ENCODE data around the gene C1QTNF5.
A peak's percentile ranks its signal among the peaks of the same experiment; 100 is the strongest.

C1QTNF5 gene

DNA sequence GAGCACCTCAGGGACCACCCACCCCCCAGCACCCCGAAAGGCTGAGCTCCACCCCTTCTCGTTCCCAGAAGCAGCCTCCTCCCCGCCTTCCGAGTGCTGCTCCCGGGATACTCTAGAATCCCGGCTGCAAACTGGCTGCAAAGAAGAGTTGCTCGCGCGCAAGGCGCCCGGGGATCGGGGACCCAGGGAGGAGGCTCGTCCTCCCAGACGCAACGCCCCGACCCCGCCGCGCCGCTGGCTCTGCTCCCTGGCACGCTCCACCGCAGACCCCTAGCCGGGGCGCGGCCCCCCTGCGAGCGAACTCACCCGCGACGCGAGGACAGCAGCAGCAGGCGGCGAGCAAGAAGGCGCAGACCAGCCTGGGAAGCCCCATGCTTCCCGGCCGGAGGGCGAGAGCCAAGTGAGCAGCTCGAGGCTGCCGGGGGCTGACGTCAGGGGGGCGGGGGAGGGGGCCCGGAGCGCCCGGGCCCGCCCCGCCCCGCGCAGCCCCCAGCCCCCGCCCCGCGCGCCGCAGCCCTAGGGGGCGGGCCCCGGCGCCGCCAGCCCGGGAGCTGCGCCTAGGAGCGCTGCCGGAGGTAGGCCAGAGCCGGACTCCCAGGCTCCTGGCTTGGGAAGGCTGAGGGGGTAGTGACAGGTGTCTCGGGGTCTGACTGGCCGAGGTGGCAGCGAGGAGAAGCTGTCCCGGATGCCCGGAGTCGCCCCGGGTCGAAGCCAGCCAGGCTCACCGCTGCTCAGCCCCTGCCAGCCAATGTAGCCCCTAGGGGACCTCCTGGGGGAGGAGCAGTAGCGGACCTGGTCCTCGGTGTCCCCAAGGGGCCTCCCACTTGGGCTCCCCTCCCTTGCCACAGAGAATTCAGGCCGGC lies 23.7 kb downstream of the C1QTNF5 start, which contains the start of gene MCAM:
Gene MCAM (minus strand): TSS at position 402 of the 863 bp plus-strand sequence. CDS start 29 bp downstream, at position 373.
- no peak for DNase-seq

DNA sequence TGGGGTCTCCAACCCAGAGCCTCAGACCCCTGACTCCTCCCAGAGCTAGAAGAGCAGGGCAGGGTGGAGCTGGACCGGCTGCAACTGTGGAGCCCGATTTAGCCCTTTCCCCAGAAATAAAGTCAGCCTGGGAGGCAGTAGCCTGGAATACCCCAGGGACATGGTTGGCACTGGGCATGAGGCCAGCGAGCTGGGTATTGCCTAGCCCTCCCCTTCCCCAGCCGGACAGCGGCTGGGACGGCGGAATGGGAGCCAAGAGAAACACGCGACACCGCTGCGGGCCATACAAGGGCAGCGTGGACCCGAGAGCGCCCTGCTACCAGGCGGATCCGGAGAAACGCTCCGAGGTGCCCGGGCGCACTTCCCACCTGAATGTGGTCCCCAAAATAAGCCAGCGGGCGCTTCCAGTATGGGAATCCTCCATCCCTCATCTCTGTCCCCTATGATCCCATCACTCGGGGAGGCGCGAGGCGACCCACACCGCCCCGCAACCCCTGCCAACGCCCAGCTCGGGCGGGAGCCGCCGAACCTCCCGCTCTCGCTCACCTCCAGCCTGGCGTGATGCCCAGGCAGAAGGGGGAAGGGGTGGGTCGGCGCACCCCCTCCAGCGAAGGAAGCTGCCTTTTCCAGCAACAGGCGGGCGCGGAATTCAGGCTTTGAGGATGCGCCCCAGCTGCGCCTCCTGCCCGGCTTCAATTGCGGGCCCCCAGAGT lies 24.5 kb downstream of the C1QTNF5 start:
- no peak for DNase-seq

DNA sequence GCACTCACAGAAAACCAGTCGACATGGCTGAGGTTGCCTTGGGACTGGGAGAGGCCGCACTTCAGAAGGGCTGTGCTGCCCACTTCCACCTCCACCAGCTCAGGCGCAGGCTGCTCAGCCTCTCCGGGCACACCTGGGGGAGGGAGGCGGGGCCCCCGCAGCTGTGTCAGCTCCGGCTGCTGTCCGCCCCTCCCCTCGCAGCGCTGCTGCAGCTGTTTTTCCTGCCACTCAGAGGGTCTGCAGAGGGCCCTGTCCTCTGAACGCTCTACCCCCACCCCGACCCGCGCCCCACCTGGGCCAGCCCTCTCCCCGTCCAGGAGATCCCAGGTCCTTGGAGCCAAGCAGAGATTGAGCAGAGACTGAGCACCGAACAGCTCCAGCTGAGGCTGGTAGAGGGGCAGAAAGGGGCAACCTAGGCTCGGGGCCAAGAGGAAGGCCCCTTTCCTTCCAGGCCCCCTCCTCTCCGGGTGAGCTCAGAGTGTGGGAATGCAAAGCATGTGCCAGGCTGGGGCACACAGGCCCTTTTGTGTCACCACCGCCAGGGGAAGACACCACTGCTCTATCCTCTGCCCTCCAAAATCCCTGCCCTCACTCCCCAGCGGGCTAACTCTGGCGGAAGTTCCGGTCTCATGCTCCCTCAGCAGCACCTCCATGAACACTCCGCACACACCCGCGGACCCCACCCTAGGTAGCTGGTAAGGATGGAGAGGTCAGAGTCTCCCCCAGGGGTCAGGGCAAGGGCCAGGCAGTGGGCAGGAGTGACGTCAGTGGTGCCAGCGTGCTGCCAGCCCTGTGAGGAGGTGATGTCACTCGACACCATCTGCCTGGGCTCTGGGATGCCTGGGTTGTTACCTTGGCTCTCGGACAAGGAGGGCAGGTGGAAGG lies 25.3 kb downstream of the C1QTNF5 start:
- DNase-seq, result peak; percentile 53

DNA sequence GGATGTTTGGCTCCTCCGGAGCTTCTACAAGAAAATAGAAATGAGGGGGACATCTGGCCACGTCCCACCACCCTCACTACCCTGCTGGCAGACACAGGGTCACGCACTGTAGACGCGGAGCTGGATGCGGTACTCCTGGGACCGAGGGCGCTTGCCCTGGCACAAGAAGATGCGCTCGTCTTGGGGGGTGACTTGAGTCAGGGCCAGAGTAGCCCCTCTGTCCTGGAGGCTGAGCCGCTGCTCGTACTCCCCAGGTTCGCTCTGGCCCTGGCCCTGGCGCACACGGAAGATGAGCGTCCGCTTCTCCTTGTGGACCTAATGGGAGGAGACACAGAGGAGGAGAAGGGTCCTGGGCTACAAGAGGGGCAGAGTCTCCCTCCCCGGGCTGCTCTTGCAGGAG lies 26.0 kb downstream of the C1QTNF5 start:
- DNase-seq, result no peak

DNA sequence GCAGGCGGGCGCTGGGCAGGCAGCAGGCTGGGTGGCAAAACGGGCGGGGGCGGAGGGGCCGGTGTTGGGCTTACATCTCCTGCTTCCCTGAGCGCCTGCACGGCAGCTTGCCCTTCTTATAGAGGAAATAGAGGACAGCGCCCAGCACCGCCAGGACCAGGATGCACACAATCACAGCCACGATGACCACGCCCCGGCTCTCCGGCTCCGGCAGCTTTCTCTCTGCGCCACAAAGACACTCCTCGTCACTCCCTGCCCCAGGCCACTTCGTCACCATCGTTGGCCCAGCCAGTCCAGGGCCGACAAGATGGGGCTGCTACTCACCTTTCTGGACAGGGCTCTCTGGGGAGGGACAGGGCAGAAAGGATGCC lies 30.0 kb downstream of the C1QTNF5 start:
- DNase-seq, result no peak

DNA sequence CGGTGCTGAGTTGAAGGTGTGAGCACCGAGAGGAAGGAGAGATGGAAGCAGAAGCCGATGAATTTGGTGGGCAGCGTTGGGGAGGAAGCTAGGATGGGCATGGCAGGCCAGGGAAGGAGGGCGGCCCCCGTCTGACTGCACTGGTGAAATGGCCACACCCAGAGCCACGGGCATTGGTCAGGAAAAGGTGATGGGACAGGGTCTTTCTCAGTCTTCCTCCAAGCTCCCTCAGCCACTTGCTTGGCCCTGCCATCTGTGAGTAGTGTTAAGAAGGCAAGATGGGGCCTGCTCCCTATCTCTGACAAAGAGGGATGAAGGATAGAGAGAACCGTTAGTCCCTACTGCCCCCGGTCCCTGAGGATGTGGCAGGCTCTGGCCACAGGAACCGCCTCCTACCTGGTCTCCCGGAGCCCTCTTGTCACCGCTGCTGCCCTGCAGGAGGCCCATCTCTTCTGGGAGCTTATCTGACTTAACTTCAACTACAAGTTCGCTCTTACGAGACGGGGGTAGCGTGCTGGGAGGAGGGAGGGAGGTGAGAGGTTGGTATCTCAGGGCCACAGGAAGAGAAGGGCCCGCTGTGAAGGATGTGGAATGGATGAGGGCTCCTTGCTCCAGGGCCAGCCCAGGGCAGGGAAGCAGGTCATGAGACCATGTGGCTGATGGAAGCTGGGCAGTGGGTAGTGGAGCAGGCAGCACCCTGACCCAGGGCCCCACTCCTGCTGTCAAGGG lies 30.6 kb downstream of the C1QTNF5 start:
- no peak for DNase-seq

DNA sequence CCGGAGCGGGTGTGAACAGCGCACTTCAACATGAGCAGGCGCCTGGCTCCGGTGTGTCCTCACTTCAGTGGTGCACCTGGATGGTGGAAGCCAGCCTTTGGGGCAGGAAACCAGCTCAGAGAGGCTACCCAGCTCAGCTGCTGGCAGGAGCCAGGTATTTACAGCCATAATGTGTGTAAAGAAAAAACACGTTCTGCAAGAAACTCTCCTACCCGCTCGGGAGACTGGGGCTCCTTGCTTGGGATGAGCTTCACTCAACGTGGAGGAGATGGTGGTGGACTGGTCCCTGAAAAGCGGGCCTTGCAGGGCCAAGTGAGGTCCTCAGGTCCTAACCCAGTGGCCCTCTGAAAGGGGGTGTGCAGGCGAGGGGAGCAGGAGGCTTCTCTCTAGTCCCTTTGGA lies 31.3 kb downstream of the C1QTNF5 start:
- DNase-seq, result no peak

DNA sequence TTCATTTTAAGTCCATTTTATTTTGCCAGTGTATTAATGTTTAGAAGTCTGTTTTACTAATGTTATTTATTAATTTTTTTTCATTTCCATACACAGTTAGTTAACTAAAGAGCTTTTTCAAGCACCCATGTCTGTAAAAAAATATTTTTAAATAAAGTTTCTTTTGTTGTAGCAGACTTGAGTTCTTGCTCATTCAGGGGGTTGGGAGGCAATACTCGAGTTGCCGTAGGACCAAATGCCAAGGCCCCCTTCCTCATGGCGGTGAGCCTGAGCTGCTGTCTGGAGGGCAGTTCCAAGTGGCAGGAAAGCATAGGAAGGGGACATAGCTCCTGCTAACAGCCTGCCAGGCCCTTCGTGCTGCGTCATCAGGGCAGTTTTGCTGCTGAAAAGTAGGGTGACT lies 32.7 kb downstream of the C1QTNF5 start:
- DNase-seq, result no peak

DNA sequence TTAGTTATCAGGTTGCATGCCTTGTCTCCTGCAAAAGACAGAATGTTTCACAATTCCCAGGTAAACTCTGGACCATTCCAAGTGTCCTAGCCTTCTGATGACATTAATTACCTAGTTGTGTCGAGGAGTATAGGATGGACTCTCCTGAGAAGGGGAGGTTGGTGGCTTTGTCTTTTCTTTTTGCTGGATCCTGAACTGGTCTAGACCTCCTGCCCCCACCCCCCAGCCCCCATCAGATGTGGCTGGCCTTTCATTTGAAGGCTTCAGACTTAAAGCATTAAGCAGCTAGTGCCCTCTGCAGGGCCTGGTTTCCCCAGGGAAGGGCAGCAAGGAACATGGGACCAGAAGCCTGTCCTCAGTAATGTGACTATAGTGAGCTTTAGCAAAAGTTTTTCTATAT lies 33.5 kb downstream of the C1QTNF5 start:
- no peak for DNase-seq

DNA sequence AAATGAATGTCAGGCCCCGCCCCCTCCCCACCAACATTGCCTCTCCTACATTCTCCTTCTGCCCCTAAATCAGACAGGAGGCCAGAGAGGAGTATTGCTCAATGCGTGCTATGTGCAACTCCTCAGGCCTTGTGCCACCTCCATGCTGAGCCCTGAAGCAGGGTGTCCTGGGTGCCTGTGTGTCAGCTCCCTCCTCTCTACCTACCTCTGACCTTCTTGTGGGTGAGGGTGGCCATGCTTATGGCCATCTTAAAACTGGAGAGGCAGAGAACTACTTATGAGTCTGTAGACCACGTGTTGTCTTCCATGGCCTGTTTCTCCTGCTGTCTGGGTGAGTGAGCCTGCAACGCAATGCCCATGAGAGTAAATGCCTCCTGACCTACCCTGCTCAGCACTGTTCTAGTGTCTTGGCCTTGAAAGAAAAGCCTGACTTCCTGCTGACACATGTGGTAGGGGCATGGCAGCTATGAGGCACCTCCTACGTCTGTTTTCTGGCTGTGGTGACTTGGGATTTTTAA lies 34.3 kb downstream of the C1QTNF5 start:
- DNase-seq, result peak; percentile 42

DNA sequence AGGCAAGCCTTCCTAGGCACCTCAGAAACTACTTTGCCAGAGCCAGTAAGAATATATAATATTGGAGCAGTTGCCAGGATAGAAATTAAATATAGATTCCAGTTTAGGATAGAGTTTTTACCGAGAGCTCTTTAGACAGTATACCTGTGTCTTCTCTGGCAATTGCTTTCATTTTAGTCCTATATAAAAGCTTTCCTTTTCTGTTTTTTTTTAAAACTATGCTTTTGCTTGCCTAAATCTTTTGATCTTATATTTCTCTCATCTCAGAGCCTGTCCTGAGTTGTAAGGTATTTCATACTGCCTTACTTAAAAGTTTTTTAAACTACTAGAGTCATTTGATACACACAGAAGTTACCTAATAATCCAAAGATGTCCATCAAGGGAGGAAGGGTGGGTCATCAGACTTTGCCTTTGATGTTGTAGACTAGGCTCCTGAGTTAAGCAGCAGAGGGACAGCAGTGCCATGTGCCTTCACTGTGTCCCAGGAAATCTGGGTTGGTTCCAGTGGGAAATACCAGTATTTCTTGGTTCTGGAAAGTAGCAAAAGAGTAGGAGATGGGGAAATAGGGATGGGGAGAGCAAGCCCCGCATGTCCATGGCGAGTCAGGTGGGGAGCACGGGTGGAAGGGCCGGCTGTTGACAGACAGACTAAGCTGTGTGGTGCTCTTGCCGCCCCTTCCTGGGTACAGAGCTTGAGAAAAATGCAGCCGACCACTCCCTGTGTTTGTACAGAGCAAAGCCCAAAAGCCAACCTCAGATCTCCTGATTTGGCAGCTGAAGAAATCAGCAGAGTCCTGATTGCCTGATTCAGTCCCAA lies 34.9 kb downstream of the C1QTNF5 start:
- no peak for DNase-seq

DNA sequence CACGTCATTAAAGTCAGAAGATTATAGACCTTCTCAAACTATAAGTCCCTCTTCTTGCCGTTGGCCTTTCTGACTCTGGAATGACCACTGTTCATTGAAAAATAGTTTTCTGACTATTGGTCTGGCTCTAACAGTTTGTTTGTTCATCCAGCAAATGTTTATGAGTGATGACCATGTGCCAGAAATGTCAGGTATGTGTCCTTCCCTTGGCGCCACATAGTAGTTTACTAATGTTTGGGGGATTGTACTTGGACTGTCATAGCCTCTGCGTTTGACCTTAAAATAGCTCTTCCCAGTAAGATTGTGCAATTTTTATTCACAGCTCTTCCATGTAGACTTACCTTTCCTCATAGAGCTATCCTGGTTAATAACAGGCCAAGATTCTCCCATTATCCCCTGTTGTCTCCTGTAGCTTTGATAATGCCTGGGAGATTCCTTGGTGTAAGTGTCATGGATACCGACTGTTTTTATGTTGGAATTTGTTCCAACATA lies 37.4 kb downstream of the C1QTNF5 start:
- no peak for DNase-seq

DNA sequence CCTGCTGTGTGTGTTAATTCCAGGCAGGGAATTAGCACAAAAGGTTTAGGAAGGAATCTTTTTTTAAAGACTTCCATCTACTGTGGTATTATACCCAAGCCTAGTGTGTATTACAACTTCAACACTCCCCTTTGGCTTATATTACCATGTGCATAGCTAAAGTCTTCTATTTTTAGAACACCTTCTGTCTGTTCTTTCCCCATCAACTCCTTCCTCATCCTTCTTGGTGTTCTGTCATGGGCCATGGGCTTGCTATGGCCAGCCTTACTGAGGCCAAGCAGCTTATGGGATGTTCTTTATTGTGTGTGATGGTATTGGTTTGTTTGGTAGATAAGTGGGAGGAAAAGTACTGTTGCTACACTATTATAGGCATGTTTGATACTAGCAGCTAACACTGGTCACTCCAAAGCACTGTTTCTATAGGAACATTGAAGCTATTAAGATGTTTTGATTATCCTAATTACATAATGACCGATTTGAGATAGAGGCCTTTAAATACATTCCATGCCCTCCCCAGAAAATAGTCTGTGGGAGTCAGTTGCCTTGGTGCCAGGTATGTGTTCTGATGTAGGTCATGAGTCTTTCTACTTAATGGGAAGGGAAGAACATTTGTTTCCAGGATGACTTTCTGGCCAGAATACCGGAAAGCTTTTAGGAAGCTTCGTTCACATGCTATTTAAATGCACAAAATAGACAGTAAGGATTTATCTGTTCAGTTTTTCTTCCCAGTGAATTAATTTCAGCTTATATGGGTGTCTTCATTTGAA lies 40.3 kb downstream of the C1QTNF5 start:
- no peak for DNase-seq

DNA sequence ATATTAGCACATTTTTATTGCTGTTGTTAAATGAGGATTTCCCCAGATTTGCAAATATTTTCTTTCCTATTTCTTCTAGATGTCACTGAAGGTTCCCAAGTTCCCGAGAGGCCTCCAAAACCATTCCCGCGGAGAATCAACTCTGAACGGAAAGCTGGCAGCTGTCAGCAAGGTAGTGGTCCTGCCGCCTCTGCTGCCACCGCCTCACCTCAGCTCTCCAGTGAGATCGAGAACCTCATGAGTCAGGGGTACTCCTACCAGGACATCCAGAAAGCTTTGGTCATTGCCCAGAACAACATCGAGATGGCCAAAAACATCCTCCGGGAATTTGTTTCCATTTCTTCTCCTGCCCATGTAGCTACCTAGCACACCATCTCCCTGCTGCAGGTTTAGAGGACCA lies 41.3 kb downstream of the C1QTNF5 start:
- no peak for DNase-seq

DNA sequence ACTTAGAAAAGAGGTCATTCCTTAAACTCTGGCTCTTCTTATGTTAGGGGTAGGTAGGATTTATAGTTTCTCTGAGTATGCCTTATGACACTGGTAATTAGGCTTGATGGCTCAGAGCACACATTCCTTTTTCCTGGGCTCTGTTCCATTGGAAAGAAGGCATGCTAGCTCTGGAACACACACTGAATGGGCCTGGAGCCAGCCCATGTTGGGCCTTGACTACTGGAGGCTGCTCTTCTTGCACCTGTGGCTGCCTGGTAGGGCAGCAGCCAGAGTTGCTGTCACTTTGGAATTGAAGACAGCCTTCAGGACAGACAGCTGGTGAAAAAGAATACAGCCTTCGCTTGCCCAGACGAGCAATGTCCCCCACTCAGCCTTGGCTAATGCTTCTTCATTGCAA lies 42.0 kb downstream of the C1QTNF5 start:
- no peak for DNase-seq

DNA sequence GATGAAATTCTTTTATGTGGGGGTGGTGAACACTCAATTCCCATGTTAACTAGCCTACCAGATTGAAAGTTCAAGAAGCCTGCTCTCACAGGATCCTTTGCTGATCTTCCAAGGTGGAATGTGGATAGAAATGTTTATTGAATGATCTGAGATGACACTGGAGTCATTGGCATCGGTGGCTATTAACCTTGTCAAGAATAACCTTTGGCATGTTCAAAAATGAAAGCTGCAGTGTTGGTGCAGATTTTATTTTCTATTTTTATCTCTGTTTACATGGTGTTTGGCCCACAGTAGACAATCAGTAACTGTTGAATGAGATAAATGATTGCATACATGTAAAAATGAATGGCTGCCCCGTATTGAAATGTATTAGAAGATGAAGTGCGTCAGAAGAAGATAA lies 42.7 kb downstream of the C1QTNF5 start:
- DNase-seq, result no peak

DNA sequence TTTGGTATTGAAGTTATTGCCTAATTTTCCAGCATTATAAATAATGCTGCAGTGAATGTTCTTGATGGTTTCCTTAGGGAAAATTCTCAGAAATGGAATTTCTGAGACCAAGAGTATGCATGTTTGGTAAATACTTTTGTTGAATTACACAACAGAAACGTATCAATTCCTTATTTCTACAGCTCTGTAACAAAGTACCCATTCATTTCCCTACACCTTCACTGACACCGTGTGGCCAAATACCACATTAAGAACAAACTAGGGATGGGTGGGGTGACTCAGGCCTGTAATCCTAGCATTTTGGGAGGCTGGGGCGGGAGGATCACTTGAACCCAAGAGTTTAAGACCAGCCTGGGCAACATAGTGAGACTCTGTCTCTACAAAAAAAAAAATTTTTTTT lies 45.5 kb downstream of the C1QTNF5 start:
- no peak for DNase-seq

DNA sequence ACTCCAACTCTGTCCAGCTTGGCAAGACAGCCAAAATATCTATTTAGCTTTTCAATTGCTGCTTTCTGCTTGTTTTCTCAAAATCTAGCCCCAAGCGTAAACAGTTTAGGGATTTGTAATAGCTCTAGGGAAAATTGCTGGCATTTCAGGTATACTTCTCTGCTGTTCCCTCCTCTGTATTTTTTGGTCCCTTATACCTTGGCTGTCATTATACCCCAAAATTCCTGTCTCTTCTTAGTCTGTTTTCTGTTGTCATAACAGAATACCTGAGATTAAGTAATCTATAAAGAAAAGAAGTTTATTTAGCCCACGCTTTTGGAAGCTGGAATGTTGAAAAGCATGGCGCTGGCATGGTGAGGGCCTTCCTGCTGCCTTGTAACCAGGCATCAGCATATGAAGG lies 47.2 kb downstream of the C1QTNF5 start:
- DNase-seq, result no peak

DNA sequence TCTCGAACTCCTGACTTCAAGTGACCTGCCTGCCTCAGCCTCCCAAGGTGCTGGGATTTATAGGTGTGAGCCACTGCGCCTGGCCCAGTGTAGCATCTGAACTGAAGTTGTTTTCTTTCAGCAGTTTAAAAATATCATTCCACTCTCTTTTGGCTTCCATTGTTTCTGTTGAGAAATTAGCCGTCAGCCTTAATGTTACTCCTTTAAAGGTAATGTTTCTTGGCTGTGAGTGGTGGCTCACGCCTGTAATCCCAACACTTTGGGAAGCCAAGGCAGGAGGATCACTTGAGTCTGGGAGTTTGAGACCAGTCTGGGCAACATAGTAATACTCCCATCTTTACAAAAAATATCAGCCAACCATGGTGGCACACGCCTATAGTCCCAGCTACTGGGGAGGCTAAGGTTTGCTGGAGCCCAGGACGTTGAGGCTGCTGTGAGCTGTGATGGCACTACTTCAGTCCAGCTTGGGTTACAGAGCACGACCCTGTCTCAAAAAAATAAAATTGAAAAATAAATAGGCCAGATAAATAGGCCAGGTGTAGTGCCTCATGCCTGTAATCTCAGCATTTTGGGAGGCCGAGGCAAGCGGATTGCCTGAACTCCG lies 49.7 kb downstream of the C1QTNF5 start:
- DNase-seq, result no peak
